Fibroblast of skin of abdomen (primary cell): Measurements from ENCODE around the gene TSKU. TPM values are rescaled to one million over a fixed set of nuclear protein-coding genes. Genes with fewer than 3 reads are reported as not detected.
A peak's percentile ranks its signal among the peaks of the same experiment; 100 is the strongest.

Experiments used
- DNase-seq: peaks from one replicate; pipeline ENCODE4 v3.0.0-alpha.2; 2013
- polyA plus RNA-seq, 2 experiments: library from polyadenylated mRNA; unstranded; fragments of 120-200 nt; gene quantifications; one replicate each; pipeline ENCODE4 v1.2.1, GENCODE V29; 2013; ENCODE audit not compliant: insufficient read length in 2 of 2

Gene TSKU
- polyA plus RNA-seq (2013, experiment 1 of 2; ENCODE audit: insufficient read length) = 33.6 TPM
- 34.8 TPM for polyA plus RNA-seq (2013, experiment 2 of 2; ENCODE audit: insufficient read length)

- DNase-seq = no peak
These were observed at the start of gene TSKU for GRCh38 chr11:76783294-76783895. Gene TSKU, plus strand, starts transcription at chr11:76783356. Its CDS starts 12,261 bp downstream, at chr11:76795617.

- peak; percentile 59 for DNase-seq
These were observed 49.2 kb upstream of the TSKU start for GRCh38 chr11:76733906-76734305.

GRCh38 chr11:76734456-76735420 is 48.4 kb upstream of the TSKU start:
- no peak for DNase-seq

GRCh38 chr11:76735841-76736240 is 47.3 kb upstream of the TSKU start:
- no peak for DNase-seq

GRCh38 chr11:76736266-76736665 is 46.9 kb upstream of the TSKU start:
- DNase-seq = no peak

GRCh38 chr11:76736773-76737495 is 46.2 kb upstream of the TSKU start:
- DNase-seq = no peak

- no peak for DNase-seq
These were observed 44.4 kb upstream of the TSKU start for GRCh38 chr11:76738618-76739240.

- DNase-seq = no peak
These were observed 43.4 kb upstream of the TSKU start for GRCh38 chr11:76739798-76740197.

GRCh38 chr11:76740772-76741171 is 42.4 kb upstream of the TSKU start:
- DNase-seq = no peak

GRCh38 chr11:76742902-76743301 is 40.3 kb upstream of the TSKU start:
- DNase-seq = peak; percentile 76

- DNase-seq = peak; percentile 46
These were observed 38.7 kb upstream of the TSKU start for GRCh38 chr11:76744186-76745043.

- DNase-seq = no peak
These were observed 38.1 kb upstream of the TSKU start for GRCh38 chr11:76745044-76745376.

GRCh38 chr11:76745561-76746207 is 37.5 kb upstream of the TSKU start:
- DNase-seq = no peak

- DNase-seq = no peak
These were observed 35.8 kb upstream of the TSKU start for GRCh38 chr11:76747153-76747914.

GRCh38 chr11:76747915-76748860 is 35.0 kb upstream of the TSKU start:
- DNase-seq = no peak

- DNase-seq = no peak
These were observed 34.2 kb upstream of the TSKU start for GRCh38 chr11:76748948-76749347.

- DNase-seq = no peak
These were observed 33.1 kb upstream of the TSKU start for GRCh38 chr11:76750067-76750466.

GRCh38 chr11:76750746-76751145 is 32.4 kb upstream of the TSKU start:
- no peak for DNase-seq
